ENCODE data around the gene SMS.
"Not testable (repeated sequence)": the region's sequence is repeated elsewhere in the genome, so short reads cannot be mapped to it uniquely, and the experiment has no call there.

Gene SMS

GRCh38 chrX:21949689-21950088 lies 9.2 kb downstream of the SMS start:
- no peak for DNase-seq
- intact Hi-C loops (cut with DNase I) = no loop called here

- DNase-seq; intact Hi-C loops (cut with DNase I): not testable (repeated sequence)
Observed at GRCh38 chrX:21950557-21950956, 10.0 kb downstream of the SMS start.

GRCh38 chrX:21952624-21953023 lies 12.1 kb downstream of the SMS start:
- intact Hi-C loops (cut with DNase I) = no loop called here
- no peak for DNase-seq

- intact Hi-C loops (cut with DNase I); DNase-seq: not testable (repeated sequence)
Observed at GRCh38 chrX:21953195-21953830, 12.8 kb downstream of the SMS start.

- intact Hi-C loops (cut with DNase I) = no loop called here
- DNase-seq = no peak
Observed at GRCh38 chrX:21955403-21956189, 15.1 kb downstream of the SMS start.

DNA sequence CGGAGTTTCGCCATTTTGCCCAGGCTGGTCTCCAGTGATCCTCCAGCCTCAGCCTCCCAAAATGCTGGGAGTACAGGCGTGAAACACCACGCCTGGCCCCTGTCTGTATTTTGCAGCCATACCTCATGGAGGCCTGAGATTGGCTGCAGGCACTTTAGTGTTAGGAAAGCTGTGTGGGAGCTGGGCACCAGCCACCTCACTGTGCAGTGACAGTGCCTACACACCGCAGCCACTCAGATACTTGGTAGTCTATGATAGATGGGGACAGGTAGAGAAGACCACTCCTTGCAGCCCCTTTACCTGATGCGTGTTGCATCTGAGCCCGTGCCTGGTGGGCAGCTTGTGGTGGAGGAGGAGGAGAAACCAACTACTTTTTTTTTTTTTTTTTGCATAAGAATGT lies 16.3 kb downstream of the SMS start:
- intact Hi-C loops (cut with DNase I) = no loop called here
- no peak for DNase-seq

DNA sequence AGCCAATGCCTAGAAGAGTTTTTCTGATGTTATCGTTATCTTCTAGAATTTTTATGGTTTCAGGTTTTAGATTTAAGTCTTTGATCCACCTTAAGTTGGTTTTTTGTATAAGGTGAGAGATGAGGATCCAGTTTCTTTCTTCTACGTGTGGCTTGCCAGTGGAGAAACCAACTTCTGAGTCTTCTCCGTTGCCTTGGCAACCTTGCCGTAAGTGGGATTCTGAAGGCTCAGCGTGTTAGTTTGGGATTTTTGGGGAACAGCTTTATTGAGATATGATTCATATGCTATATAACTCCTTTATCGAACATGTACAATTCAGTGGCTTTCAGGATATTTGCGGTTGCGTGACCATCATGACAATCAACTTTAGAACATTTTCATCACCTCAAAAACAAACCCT lies 17.7 kb downstream of the SMS start:
- intact Hi-C loops (cut with DNase I) = no loop called here
- DNase-seq = no peak

DNA sequence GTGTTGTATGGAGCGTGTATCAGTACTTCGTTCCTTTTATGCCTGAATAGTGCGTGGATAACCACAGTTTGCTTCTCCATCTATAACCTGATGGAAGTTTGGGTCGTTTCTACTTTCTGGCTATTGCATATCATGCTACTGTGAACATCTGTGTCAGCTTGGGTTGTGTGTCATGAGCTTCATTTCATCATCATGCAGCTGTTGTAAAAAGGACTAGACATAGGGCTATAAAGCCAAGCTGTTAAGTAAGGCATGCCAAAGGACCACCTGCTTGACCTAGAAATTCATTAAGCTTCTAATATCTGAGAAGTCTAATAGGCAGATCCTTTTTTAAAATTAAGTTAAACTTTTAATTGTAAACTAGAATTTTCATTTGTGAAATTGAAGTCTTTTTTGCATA lies 18.4 kb downstream of the SMS start:
- intact Hi-C loops (cut with DNase I) = no loop called here
- no peak for DNase-seq

GRCh38 chrX:21959362-21960051 lies 19.0 kb downstream of the SMS start:
- intact Hi-C loops (cut with DNase I) = no loop called here
- no peak for DNase-seq

GRCh38 chrX:21960569-21961541 lies 20.3 kb downstream of the SMS start:
- intact Hi-C loops (cut with DNase I) = no loop called here
- no peak for DNase-seq

DNA sequence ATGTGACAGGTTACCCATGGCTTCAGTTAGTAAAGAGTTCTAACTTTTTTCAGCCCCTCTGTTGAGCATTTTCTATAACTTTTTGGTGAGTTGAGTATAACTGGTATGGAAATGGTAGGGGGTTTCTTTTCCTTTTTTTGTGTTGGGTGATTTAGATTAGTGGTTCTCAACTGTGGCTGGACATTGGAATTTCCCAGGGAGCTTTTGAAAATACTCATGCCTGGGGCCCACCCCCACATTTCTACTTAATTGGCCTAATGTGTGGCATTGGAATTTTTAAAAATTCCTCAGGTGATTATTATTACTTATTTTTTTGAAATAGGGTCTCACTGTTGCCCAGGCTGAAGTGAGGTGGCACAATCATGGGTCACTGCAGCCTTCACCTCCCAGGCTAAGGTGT lies 21.9 kb downstream of the SMS start:
- no peak for DNase-seq
- intact Hi-C loops (cut with DNase I) = no loop called here

GRCh38 chrX:21963269-21963668 lies 22.8 kb downstream of the SMS start:
- no peak for DNase-seq

DNA sequence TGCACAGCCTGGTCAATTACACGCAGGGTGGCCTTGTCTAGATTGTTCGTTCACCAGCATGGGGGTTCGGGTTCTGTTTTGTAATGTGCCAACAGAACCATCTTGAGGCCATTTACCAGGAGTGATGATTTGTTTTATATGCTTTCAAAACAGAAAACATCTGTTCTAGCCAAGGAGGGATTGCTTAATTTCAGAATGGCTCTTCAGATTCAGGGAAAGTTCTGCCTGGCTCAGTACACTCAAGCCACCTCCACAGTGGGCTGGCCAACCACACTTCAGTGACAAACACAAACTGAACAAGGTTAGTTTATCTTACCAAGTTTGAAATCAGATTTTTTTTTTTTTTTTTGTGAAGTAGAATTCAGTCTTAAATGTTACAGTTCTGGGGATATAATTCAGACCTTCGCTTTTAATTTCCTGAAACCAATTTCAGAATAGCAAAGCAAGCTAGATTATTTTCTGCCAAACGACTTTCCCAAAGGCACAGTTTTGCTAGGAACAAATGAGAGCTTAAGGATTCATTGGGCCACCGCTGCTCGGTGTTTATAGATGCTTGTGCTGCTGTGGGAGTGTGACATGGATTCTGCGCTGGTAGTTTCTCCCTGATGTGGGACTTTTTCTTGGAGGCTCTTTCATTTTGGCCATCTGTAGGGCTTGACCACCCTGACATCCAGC lies 23.4 kb downstream of the SMS start:
- DNase-seq = peak in 1 of 10 donors; percentile 72
- intact Hi-C loops (cut with DNase I) = no loop called here

More at GRCh38 chrX:21963269-21963668, 22.8 kb downstream of the SMS start:
- intact Hi-C loops (cut with DNase I) = no loop called here

DNA sequence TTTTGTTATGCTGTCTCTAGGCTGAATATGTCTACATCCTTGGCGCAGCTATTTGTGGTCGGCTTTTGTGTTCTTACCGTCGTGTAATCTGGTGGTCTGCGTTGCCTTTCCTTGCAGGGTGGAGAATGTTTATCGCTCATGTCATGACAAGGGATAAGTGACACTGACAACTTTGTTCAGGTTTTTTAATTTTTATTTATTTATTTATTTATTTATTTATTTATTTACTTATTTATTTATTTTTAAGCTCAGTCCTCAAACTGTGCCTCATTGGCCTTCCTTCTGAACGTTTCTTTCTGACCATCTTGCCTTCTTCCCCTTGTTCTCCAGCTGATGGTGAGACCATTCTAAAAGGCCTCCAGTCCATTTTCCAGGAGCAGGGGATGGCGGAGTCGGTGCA lies 26.4 kb downstream of the SMS start:
- intact Hi-C loops (cut with DNase I) = no loop called here
- DNase-seq = no peak

GRCh38 chrX:21968333-21968732 lies 27.8 kb downstream of the SMS start:
- intact Hi-C loops (cut with DNase I) = no loop called here
- DNase-seq = no peak

DNA sequence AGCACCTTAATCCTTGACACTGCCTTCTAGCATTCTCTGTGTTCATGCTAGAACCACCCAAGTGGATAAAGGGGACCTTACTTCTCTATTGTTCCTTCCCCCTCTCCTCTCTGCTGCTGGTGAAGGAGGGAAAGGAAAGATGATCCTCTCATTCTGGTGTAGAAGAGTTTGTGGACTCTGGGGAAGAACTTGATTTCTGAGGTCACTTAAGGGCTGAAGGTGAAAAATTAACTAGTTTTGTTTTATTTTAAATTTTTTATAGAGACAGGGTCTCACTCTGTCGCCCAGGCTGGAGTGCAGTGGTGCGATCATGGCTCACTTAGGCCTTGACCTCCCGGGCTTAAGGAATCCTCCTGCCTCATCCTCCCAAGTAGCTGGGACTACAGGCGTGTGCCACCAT lies 29.8 kb downstream of the SMS start:
- intact Hi-C loops (cut with DNase I) = no loop called here
- no peak for DNase-seq

DNA sequence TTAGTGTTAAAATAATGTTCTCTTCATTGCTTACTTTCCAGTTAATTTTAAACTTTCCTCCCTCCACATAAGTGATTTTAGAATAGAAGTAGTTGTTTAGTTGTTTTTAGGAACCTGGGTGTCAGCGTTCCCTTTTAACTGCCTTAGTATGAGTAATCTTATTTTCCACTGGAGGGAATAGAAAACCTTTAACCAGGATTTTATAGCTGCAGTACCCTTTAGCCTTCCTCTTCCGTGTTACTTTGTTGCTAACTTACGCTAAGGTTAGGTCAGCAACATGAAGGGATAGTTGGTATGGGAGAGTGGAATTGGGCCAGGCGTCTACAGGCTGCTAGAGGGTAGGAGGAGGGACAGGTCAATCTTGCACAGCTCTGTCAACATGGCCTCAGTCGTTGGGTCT lies 31.5 kb downstream of the SMS start:
- intact Hi-C loops (cut with DNase I) = no loop called here
- no peak for DNase-seq

- no peak for DNase-seq
- intact Hi-C loops (cut with DNase I) = no loop called here
Observed at GRCh38 chrX:21972721-21973120, 32.2 kb downstream of the SMS start.

DNA sequence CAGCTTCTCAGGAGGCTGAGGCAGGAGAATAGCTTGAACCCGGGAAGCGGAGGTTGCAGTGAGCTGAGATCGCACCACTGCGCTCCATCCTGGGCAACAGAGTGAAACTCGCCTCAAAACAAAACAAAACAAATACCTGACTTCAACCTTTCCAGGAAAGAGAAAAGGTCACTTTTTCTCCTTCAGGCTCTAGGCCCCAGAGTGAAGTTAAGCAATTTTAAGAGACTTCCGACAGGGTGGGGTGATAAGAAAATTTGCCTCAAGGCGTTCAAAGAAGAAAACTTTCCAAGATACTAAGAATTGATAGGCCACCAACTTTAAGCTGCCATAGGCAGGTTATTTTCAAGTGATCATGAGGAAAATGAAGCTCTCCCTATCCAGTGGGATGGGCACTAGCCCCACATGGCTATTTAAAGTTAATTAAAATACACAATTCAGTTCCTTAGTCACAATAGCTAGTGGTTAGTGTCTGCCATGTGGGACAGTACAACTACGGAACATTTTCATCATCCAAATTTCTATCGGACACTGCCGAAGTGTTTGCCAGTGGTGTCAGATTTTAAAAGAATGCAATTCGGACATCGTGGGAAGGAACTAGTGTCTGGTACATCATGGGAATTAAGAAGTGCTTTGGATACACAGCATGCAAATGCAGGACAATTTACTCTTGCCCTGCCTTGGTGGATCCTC lies 33.0 kb downstream of the SMS start:
- intact Hi-C loops (cut with DNase I) = no loop called here
- no peak for DNase-seq

Measured in posterior cingulate gyrus (tissue), 11 donors.